DND-41 (cell line): ENCODE measurements around the gene FAM83B.

Experiments
- CTCF ChIP-seq: IDR thresholded peaks from 2 replicates; pipeline ENCODE4 v1.5.1; 2012; ENCODE audit warnings: borderline replicate concordance, low read length, moderate library complexity, mild to moderate bottlenecking; ENCODE audit not compliant: poor library complexity, severe bottlenecking; ENCODE audit errors: extremely low read depth
- EZH2 ChIP-seq: IDR thresholded peaks from 3 replicates; pipeline ENCODE4 v1.6.1; 2012; ENCODE audit warnings: borderline replicate concordance, low read depth, mild to moderate bottlenecking, moderate library complexity, low read length, inconsistent platforms; ENCODE audit not compliant: severe bottlenecking

DNA sequence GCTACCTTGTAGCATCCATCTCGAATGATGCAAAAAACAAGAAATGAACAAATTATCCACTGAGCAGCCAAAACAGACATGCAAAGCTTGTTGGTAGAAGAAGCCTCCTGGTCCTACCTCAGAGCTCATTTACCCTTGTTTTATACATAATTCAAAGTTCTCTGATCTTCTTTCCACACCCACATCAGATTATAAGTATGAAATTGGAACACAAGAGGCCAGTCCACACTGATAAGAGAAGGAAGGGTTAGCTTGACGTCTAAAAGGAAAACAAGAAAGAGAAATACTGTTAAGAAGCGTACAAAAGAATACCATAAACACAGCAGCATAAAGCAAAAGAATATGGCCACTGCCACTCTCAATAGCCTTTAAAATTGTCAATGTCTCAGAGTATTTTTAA lies 49.7 kb downstream of the FAM83B start:
- no peak for TF ChIP-seq CTCF
- no peak for TF ChIP-seq EZH2
